GM08714 (cell line): ENCODE results near the gene MUC5B.
"Not testable (repeated sequence)": the region's sequence is repeated elsewhere in the genome, so short reads cannot be mapped to it uniquely, and the experiment has no call there.

Experiments used
- H3K4me3 ChIP-seq: fragments of 200-500 bp; sonication (Bioruptor generic); 2 replicates; pipeline ENCODE4 v1.5.1; 2014; ENCODE audit warnings: mild to moderate bottlenecking, low read length, inconsistent platforms
- ZNF274 ChIP-seq: IDR thresholded peaks from 2 replicates; pipeline ENCODE4 v1.6.1; 2012; ENCODE audit warnings: mild to moderate bottlenecking, low read depth, low read length

MUC5B gene

GRCh38 chr11:1204381-1205101 lies 18.3 kb upstream of the MUC5B start:
- TF ChIP-seq ZNF274 = no peak
- no peak overlapping the region for H3K4me3 ChIP-seq

- no peak overlapping the region for H3K4me3 ChIP-seq
- no peak for TF ChIP-seq ZNF274
Observed at GRCh38 chr11:1205121-1205986, 17.5 kb upstream of the MUC5B start.

GRCh38 chr11:1205987-1206331 lies 16.9 kb upstream of the MUC5B start:
- no peak overlapping the region for H3K4me3 ChIP-seq
- TF ChIP-seq ZNF274 = no peak

- no peak for TF ChIP-seq ZNF274
- no peak overlapping the region for H3K4me3 ChIP-seq
Observed at GRCh38 chr11:1206391-1207271, 16.2 kb upstream of the MUC5B start.

- TF ChIP-seq ZNF274 = no peak
Observed at GRCh38 chr11:1207401-1208143, 15.3 kb upstream of the MUC5B start.

GRCh38 chr11:1208144-1208393 lies 14.8 kb upstream of the MUC5B start:
- no peak for TF ChIP-seq ZNF274

More at GRCh38 chr11:1207401-1208143, 15.3 kb upstream of the MUC5B start:
- H3K4me3 ChIP-seq = no peak overlapping the region

GRCh38 chr11:1208394-1209261 lies 14.2 kb upstream of the MUC5B start:
- no peak for TF ChIP-seq ZNF274
- H3K4me3 ChIP-seq = no peak overlapping the region

More at GRCh38 chr11:1208144-1208393, 14.8 kb upstream of the MUC5B start:
- H3K4me3 ChIP-seq = no peak overlapping the region

- no peak for TF ChIP-seq ZNF274
- no peak overlapping the region for H3K4me3 ChIP-seq
Observed at GRCh38 chr11:1209371-1210057, 13.4 kb upstream of the MUC5B start.

- no peak for TF ChIP-seq ZNF274
- H3K4me3 ChIP-seq = no peak overlapping the region
Observed at GRCh38 chr11:1211838-1212237, 11.0 kb upstream of the MUC5B start.

- H3K4me3 ChIP-seq = not testable (repeated sequence)
Observed at GRCh38 chr11:1215826-1216225, 7.0 kb upstream of the MUC5B start.

- no peak overlapping the region for H3K4me3 ChIP-seq
- no peak for TF ChIP-seq ZNF274
Observed at GRCh38 chr11:1217151-1217550, 5.7 kb upstream of the MUC5B start.

- no peak for TF ChIP-seq ZNF274
Observed at GRCh38 chr11:1218256-1218787, 4.5 kb upstream of the MUC5B start.

More at GRCh38 chr11:1218256-1218787, 4.5 kb upstream of the MUC5B start:
- no peak overlapping the region for H3K4me3 ChIP-seq
